HG02763 (cell line): ENCODE measurements around the gene MINK1.
"Not testable (repeated sequence)": the region's sequence is repeated elsewhere in the genome, so short reads cannot be mapped to it uniquely, and the experiment has no call there.

Experiments used
- ATAC-seq: cut with Tn5 transposase; IDR thresholded peaks from one replicate; pipeline ENCODE4 v1.9.1; 2021; ENCODE audit warnings: mild to moderate bottlenecking, moderate library complexity; ENCODE audit not compliant: unreplicated experiment

MINK1 gene

GRCh38 chr17:4896332-4897197, 63.4 kb downstream of the MINK1 start:
- ATAC-seq: no peak

GRCh38 chr17:4897198-4897687, 64.1 kb downstream of the MINK1 start:
- no peak for ATAC-seq

GRCh38 chr17:4897785-4898184, 64.6 kb downstream of the MINK1 start:
- no peak for ATAC-seq

GRCh38 chr17:4898351-4898750, 65.2 kb downstream of the MINK1 start:
- ATAC-seq: no peak

- no peak for ATAC-seq
These were observed 65.8 kb downstream of the MINK1 start for GRCh38 chr17:4898927-4899326.

- no peak for ATAC-seq
These were observed 66.4 kb downstream of the MINK1 start, which contains the start of gene C17orf107 for GRCh38 chr17:4899341-4900230. Gene C17orf107 (plus strand): TSS chr17:4899536. CDS start chr17:4899763, 227 bp downstream.

- no peak for ATAC-seq
These were observed 67.3 kb downstream of the MINK1 start for GRCh38 chr17:4900231-4901107.

- no peak for ATAC-seq
These were observed 68.0 kb downstream of the MINK1 start for GRCh38 chr17:4901108-4901647.

- no peak for ATAC-seq
These were observed 68.7 kb downstream of the MINK1 start for GRCh38 chr17:4901648-4902344.

GRCh38 chr17:4902540-4902939, 69.4 kb downstream of the MINK1 start:
- ATAC-seq: no peak

- no peak for ATAC-seq
These were observed 70.1 kb downstream of the MINK1 start, which contains the start of gene CHRNE for GRCh38 chr17:4903051-4903818. Gene CHRNE (minus strand): TSS chr17:4903098. CDS start chr17:4903063, 35 bp downstream.

GRCh38 chr17:4906642-4907041, 73.5 kb downstream of the MINK1 start:
- not testable (repeated sequence) for ATAC-seq

- ATAC-seq: no peak
These were observed 75.2 kb downstream of the MINK1 start for GRCh38 chr17:4908301-4908700.

- no peak for ATAC-seq
These were observed 75.8 kb downstream of the MINK1 start for GRCh38 chr17:4908711-4909496.

GRCh38 chr17:4913994-4914393, 80.9 kb downstream of the MINK1 start:
- no peak for ATAC-seq

GRCh38 chr17:4914551-4914950, 81.4 kb downstream of the MINK1 start:
- not testable (repeated sequence) for ATAC-seq

GRCh38 chr17:4919511-4920047, 86.4 kb downstream of the MINK1 start:
- no peak for ATAC-seq
